Breast epithelium (tissue), 3 donors: ENCODE measurements around the gene B3GALT2.

ENCODE experiments used
- POLR2AphosphoS5 ChIP-seq, 3 donors: sonication (generic); formaldehyde crosslinking; IDR thresholded peaks; one replicate each; pipeline ENCODE4 v1.6.1; 2017; ENCODE audit warnings: antibody characterized with exemption in 3 of 3
- TF ChIP-seq, protein P1 (sequence below), 3 donors: fragments of 450-650 bp; IDR thresholded peaks; one replicate each; pipeline ENCODE4 v1.5.1; 2016 to 2017; ENCODE audit warnings: antibody characterized with exemption in 3 of 3, mild to moderate bottlenecking in 3 of 3, moderate library complexity in 3 of 3

DNA sequence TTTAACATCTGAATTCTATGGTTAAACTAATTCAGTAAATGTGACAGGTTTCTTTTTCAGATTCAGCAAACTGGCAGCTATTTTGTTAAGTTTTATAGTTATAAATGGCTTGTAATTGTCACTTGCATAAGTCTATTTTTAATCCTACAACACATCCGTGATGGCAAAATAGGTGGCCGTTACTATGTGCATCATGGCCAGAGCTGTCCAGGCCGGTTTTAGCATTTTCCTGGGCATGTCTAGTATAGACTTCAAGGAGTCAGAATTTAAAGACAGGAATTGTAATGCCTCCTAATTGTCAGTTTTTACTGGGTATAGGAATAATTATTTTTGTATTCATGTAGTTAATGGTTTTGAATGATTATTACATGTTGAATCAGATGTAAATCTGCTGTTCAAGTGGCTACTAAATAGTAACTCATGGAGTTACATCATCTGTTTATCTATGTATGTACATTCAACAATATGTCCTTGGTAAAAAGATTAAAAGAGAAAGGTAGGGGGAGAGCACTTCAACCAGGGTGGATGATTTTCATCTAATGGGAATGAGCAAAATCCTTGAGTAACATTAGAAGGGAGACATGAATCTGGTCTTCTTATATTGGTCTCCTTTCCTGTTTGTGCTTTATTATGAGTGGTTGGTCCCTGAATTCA is 3.2 kb upstream of the B3GALT2 start:
- TF ChIP-seq, protein P1, sequence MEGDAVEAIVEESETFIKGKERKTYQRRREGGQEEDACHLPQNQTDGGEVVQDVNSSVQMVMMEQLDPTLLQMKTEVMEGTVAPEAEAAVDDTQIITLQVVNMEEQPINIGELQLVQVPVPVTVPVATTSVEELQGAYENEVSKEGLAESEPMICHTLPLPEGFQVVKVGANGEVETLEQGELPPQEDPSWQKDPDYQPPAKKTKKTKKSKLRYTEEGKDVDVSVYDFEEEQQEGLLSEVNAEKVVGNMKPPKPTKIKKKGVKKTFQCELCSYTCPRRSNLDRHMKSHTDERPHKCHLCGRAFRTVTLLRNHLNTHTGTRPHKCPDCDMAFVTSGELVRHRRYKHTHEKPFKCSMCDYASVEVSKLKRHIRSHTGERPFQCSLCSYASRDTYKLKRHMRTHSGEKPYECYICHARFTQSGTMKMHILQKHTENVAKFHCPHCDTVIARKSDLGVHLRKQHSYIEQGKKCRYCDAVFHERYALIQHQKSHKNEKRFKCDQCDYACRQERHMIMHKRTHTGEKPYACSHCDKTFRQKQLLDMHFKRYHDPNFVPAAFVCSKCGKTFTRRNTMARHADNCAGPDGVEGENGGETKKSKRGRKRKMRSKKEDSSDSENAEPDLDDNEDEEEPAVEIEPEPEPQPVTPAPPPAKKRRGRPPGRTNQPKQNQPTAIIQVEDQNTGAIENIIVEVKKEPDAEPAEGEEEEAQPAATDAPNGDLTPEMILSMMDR (IDR thresholded peaks at IDR 0.05), result no peak
- no peak for TF ChIP-seq POLR2AphosphoS5 (IDR thresholded peaks at IDR 0.05)
